Brain pericyte (primary cell): ENCODE measurements around the gene PAPOLG.
"Not testable (repeated sequence)": the region's sequence is repeated elsewhere in the genome, so short reads cannot be mapped to it uniquely, and the experiment has no call there.

Experiments
- DNase-seq: peaks from one replicate; pipeline ENCODE4 v3.0.0-alpha.2; 2012; ENCODE audit warnings: low read depth, low spot score

The PAPOLG gene

DNA sequence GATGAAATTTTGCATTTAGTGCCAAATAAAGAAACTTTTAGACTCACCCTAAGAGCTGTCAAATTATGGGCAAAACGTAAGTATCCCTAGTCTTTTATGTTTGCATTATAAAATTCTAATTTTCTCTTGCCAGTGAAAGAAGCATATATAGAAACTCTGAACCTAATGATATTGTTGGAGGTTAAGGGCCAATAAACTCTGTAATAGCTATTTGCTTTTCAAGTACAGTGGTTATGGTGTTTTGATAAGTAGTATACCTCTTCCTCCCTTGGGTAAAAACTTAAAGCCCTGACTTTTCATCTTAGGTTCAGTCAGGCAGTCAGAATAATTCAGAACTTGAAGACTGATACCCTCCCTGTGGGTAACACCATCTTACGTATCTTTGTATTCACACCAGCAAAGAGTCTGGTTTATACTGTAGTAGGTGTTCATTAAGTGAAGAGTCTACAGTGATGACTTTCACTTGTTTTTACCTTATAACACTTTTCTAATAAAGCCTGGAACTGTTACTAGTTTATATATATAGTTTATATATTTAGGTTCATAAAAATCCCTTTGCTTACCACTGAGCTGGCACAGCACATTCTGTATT is 19.1 kb downstream of the PAPOLG start:
- DNase-seq, result no peak

DNA sequence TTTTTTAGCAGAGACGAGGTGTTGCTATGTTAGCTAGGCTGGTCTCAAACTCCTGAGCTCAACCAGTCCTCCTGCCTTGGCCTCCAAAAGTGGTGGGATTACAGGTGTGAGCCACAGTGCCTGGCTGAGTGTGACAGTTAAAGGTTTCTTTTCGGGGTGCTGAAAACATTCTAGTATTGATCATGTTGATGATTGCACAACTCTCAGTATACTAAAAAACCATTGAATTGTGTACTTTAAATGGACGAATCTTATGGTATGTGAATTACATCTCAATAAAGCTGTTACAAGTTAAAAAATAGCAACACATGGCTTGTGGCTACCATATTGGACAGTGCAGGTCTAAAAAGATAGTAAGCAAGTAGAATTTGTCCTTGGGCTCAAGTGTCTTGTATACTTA is 22.3 kb downstream of the PAPOLG start:
- no peak for DNase-seq

DNA sequence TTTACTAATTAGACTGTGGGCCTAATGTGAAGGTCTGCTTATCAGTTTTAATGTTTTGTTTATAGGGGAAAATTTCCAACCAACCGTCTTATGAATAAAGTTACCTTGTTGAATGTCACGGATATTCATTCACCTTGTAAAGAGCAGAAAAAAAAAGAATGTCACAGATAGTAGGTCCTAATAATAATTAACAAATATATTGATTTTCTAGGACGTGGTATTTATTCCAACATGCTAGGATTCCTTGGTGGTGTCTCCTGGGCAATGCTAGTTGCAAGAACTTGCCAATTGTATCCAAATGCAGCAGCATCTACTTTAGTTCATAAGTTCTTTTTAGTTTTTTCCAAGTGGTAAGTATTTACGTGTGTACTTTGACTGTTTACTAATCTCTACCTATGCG is 23.4 kb downstream of the PAPOLG start:
- DNase-seq, result no peak

DNA sequence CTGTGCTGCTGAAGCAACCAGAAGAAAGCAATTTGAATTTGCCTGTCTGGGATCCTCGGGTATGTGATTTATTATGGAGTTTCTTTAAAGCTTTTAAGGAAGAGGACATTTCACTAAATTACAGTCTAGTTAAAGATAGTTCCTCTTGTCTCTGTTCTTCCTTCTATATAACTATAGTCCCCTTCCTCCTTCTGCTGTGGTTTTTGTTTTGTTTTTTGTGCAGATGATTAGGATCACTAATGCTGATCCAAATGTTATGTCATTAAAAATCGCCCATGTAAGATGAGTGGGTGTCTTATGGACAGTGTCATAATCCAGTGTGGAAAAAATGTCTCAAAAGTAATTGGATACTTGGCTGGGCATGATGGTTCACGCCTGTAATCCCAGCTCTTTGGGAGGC is 24.7 kb downstream of the PAPOLG start:
- DNase-seq, result no peak

- no peak for DNase-seq
These were observed 37.1 kb downstream of the PAPOLG start for GRCh38 chr2:60793169-60793568.

DNA sequence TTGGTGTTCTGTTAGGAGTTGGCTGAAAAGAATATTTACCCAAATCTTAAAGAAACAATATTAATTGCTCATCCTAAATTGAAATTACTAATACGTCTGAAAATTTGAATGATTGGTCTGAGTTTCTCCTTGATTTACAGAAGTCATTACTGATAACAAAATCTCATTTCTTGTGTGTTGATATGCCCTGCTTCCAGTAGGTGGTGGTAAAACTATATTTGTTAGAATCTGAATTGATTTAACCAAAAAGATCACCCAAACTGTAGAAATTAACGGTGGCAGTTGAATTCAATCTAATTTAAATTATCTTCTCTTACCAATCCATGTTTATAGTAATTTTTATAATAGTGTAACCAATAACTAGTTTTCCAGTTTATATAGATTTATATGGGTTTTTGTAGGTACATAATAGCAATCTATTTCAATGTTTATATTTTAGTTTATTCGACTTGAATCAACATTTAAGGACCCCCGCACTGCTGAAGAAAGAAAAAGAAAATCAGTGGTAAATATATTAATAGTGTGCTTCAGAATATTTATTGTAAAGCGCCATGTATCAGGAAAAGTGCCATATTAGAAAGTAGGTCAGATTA is 38.3 kb downstream of the PAPOLG start:
- DNase-seq, result no peak

DNA sequence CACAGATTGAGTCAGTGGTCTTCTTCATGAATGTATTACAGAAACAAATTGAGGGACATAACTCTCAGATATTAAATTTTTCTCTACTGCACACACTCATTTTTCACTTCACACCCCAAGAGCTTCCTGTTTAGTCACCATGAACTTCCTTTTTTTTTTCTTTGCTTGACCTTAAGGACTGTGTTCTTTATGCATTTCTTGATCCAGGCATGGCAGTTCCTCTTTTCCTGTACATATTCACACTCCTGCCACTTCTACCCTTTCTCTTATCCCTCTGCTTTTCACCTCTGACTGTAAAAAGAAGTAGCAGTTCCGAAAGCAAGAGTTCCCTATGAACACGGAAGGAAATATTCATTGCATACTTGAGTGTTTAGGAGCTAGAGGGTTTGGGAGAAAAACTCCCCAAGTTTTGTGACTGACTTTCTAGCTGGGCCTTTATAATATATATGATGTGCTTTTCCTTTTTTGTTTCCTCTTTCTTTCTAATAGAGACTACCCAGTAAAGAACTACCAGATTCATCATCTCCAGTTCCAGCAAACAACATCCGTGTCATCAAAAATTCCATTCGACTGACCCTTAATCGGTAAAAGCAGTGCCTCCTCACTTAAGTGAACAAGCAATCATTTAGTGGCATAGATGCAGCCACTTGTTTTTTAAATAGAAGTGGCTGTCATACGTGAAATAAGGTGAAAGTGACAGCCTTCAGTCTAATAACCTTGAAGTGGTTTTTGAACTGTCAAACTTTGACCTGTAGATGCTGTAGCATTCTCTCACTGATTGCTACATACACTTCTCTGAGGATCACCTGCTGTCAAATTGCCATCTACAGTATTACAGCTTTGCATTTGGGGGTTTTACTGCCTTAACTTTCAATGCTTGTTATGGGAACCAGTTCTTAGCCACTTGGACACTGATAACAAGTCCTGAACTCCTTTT is 40.8 kb downstream of the PAPOLG start:
- DNase-seq, result no peak

DNA sequence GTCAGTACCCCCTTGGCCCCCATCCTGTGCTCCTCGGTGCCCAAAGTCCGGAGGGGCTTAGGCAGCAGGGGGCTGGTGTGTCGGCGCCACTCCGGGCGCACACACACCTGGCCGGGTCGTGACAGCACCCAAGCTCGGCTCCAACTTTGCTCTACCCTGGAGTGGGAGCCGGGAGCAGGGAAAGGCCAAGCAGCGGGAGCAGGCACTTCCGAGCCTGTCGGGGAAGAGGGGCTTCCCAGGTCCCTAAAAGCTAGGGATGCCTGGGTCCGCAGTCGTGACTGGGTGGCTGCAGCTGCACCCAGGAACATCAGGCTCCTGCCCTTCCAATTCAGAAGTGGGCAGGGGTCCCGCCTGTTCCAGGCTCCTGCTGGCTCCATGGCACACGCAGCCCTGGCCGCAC is 48.4 kb downstream of the PAPOLG start:
- no peak for DNase-seq

DNA sequence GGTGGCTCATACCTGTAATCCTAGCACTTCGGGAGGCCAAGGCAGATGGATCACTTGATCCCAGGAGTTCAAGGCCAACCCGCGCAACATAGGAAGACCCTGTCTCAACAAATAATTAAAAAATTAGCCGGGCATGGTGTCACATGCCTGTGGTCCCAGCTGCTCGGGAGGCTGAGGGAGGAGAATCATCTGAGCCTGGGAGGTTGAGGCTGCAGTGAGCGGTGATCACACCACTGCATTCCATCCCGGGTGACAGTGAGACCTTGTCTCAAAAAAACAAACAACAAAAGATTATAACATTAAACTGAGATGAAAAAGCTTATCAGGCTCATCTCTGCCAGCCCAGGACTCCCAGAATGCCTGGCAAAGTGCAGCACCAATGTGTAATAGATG is 50.5 kb downstream of the PAPOLG start:
- DNase-seq, result no peak

DNA sequence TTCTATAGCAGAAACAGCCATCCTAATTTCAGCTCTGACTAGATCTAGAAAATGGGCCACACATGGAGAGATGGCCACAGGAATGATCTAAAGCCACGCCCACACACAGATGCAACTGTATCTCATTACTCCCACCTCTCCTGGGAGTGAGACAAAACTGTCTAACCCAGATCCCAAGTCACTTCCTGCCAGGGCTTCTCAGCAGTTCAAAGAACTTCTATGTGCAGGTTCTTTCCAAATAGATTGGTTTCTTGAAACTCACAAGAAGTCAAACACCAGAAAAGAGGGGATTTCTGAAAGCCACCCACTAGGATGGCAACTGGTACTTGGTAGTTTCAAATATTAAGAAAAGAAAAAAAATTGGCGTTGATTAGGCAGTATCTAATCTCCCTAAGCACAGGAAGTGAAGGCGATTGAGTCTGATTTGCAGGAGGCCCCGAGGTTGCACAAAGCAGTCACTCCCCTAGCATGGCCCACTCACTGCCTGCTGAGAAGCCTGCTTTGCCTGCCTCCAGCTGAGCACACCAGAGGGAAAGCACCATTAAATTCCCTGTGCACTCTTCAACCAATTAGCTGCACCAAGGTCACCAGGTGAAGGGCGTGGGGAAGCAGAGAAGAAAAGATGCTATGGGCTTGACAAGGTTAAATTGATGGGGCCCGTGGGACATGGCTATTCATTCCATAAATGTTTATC is 51.1 kb downstream of the PAPOLG start:
- DNase-seq, result peak; percentile 16

- no peak for DNase-seq
These were observed 52.3 kb downstream of the PAPOLG start for GRCh38 chr2:60808330-60808801.

DNA sequence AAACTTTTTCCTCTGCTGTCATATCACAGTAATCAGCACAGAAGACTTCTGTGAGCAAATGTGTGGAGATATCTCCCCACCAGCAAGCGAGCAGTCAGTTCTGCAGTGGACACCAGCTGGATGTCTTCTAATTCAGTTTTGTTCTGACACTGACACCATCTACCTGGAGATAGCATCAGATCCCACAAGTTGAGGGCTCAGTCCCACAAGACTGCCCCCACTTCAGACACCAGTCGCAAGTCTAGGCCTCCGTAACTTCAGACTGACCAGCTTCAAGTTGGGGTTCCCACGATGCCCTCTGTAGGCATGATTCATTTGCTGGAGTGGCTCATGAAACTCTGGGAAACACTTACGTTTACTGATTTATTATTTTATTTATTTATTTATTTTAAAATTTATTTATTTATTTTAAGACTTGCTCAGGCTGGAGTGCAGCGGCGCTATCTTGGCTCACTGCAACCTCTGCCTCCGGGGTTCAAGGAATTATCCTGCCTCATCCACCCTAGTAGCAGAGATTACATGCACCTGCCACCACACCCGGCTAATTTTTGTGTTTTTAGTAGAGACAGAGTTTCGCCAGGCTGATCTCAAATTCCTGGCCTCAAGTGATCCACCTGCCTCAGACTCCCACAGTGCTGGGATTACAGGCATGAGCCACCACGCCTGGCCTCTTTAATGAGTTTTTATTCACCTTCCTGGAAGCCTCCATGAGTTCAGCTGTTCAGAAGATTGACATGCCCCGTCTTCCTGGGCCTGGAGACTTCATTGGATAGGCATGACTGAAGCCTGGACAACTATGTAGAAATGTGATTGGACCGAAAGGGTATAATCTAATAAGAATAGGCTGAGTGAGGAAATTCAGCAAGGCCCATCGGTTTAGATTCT is 55.7 kb downstream of the PAPOLG start:
- DNase-seq, result no peak

GRCh38 chr2:60817191-60817590 is 61.1 kb downstream of the PAPOLG start:
- DNase-seq, result not testable (repeated sequence)

DNA sequence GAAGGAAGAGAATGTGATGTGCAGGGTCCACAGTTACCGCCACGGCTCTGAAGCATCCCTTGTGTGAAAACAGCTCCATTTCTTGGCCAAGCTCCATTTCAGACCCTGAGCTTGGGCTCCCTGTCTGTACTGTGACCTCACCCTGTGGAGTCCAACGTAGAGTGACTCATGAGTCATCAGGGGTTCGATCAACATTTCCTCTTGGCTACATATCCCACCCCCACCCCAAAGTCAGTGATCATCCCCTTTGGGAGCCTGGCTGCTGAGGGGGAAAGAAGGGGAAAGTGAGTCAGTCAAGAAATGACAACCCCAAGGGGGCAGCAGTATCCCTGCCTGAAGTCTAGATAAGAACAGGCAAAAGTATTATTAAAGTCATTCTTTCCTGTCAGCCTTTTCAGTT is 62.2 kb downstream of the PAPOLG start:
- DNase-seq, result no peak

DNA sequence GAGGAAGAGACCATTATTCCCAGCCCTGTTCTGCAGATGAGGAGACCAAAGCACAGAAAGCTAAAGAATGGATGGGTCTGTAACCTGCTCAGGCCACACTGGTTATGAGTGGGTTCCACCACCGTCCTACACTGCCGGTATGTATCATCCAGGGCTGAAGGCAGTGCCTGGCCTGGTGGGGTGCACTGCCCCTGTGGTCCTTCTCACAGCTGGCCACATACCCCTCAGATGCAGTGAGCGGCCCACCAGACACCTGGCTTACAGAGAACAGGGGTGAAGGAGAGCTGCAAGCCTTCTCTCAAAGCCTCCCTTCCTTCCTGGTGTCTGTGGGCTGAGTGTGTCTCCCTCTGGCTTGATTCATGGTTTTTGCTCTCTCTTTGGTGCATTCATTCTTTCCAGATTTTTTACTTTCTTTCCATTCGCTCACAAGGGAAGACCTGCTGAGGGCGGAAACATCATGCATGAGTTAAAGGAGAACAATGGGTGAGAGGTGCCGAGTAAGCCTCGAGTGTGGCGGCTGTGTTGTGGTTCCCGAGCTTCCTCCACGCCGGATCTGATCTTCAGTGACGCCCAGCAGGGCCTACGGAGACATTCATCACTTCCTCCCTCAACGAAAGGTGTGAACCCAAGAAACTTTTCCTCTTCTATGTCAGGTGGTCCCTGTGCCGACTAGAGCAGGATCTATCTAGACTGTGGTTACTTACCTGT is 63.2 kb downstream of the PAPOLG start:
- DNase-seq, result no peak

- DNase-seq, result no peak
These were observed 63.9 kb downstream of the PAPOLG start for GRCh38 chr2:60819936-60820335.

DNA sequence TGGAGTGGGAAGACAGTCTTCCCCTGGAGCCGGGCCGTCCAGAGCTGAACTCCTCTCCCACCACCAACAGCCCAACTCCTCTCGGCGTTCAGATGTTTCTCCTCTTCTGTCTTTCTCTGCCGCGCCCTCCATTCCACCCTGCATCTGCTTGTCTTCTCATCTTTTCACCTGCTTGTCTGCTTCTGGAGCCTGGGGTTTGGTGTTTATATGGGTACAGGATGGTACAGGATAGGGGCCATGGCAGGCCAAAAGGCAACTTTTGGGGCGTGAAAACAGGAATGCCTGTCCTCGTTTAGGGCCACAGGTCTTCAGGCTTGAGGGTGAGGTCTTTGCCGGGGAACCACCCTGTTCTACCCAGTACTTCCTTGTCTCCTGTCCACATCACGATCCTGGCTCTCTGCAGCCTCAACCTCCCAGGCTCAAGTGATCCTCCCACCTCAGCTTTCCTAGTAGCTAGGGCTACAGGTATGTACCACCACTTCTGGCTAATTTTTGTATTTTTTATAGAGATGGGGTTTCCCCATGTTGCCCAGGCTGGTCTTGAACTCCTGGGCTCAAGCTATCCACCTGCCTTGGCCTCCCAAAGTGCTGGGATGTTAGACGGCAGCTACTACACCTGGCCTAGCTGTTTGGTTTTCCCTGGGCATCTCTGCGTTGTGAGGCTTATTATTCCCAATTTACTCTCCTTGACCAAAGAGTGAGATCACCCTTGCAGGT is 64.5 kb downstream of the PAPOLG start:
- no peak for DNase-seq

DNA sequence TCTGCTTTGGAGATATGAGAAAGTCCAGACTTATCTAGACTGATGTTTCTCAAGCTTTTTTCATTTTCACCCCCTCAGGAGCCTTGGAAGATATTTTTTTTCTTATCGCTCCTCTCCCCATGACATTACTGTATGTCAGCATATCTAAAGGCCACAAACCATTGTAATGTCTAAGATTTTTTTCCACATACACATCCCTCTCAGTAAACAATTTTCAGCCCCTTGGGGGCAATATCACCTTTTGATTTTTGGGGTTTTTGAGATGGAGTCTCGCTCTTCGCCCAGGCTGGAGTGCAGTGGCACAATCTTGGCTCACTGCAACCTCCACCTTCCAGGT is 65.0 kb downstream of the PAPOLG start:
- no peak for DNase-seq

- no peak for DNase-seq
These were observed 65.7 kb downstream of the PAPOLG start for GRCh38 chr2:60821587-60822302.
